ENCODE measurements around the gene DNAJC1.
"Not testable (repeated sequence)": the region's sequence is repeated elsewhere in the genome, so short reads cannot be mapped to it uniquely, and the experiment has no call there.

Gene DNAJC1

GRCh38 chr10:21724020-21724589, 279.4 kb downstream of the DNAJC1 start:
- no peak for DNase-seq

- DNase-seq, result no peak
Observed at GRCh38 chr10:21722209-21722608, 281.3 kb downstream of the DNAJC1 start.

DNA sequence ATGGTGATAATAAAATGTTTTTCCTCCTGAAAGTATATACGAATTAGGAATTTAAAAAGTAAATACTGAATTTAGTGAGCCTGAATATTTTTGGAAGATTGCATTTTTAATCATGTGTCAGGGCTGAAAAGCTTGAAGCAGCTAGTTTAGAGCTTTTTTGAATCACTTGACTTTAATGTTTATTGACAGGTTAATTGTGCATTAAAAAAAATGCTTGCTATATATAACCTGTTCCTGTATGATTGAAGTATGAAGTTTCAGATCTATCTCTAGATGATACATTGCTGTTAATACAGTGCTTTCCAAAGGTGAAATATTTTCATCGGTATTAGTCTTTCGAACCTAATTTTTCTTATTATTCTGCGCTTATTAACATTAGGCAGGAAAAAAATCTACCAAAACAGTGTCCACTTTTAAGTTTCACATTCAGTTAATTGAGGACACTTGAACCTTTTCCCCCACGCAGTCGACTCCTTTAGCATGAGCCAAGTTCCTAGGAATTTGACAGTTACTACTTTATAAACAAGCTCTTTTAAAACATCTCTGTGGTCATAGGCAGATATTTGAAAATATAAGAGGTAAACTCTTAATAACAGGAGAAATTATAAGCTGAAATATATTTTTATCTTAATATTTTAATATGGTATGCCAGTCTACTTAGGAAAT, 282.4 kb downstream of the DNAJC1 start:
- DNase-seq, result no peak

DNA sequence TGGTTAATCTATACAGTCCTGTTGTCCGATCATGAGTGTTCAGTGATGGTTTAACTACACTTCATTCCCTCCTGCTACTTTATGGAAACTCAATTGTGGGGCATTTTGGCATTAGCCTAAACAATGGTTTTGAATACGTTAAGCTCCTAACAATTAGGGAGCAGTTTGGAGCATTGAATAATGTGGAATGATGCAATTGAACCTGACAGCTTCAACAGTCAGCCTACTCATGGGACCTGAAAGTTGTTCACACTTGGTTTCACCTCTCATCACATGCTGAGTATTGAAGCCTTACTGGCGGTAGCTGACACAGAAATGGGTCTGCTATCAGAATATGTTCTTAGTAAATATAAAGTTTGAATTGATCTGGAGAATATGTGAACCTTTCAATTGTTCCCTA, 283.4 kb downstream of the DNAJC1 start:
- DNase-seq, result no peak

GRCh38 chr10:21719502-21719901, 284.0 kb downstream of the DNAJC1 start:
- no peak for DNase-seq

- not testable (repeated sequence) for DNase-seq
Observed at GRCh38 chr10:21717437-21718054, 286.0 kb downstream of the DNAJC1 start.

- DNase-seq, result no peak
Observed at GRCh38 chr10:21715531-21716195, 287.9 kb downstream of the DNAJC1 start.

- DNase-seq, result no peak
Observed at GRCh38 chr10:21712975-21713374, 290.6 kb downstream of the DNAJC1 start.

- no peak for DNase-seq
Observed at GRCh38 chr10:21707498-21707897, 296.0 kb downstream of the DNAJC1 start.
